HCT116 (cell line): ENCODE measurements around the gene OR51V1. TPM values are rescaled to one million over a fixed set of nuclear protein-coding genes. Genes with fewer than 3 reads are reported as not detected.
"Not testable (repeated sequence)": the region's sequence is repeated elsewhere in the genome, so short reads cannot be mapped to it uniquely, and the experiment has no call there.

ENCODE experiments used
- ATAC-seq: fragments of 200-7000 bp; cut with Tn5 transposase; 2 replicates; pipeline ENCODE4 v1.9.1; 2020; ENCODE audit warnings: mild to moderate bottlenecking, moderate library complexity
- Bru-seq: library from RNA; stranded (reverse); fragments of 400-500 nt; gene quantifications from one replicate; lab custom pipeline; 2021; lab: Mats Ljungman, UMichigan
- BruChase-seq, 2 experiments: library from RNA; stranded (reverse); fragments of 400-500 nt; gene quantifications; one replicate each; lab custom pipeline; 2021; lab: Mats Ljungman, UMichigan
- BruUV-seq: library from RNA; stranded (reverse); fragments of 400-500 nt; replicated peaks from 2 replicates; lab custom pipeline; 2021; lab: Mats Ljungman, UMichigan
- CTCF ChIA-PET: fragments of 300-600 bp; sonication (Branson Sonifier 250); formaldehyde crosslinking; loops from one replicate; lab custom pipeline; 2021; ENCODE audit warnings: antibody characterized with exemption; lab: Charles Lee
- POLR2A ChIA-PET: fragments of 300-600, 350-600 bp; sonication (Branson Sonifier 250); formaldehyde crosslinking; loops from one replicate; lab custom pipeline; 2021; ENCODE audit warnings: antibody characterized with exemption; lab: Charles Lee
- RAD21 ChIA-PET, 2 experiments: fragments of 300-600 bp; sonication (Branson Sonifier 250); formaldehyde crosslinking; loops; one replicate each; lab custom pipeline; 2023; ENCODE audit warnings: low total read pairs in 2 of 2; ENCODE audit not compliant: uncharacterized antibody in 2 of 2, unreplicated experiment in 2 of 2, low non-redundant PET in 1 of 2; lab: Charles Lee
- DNase-seq: peaks from one replicate; pipeline ENCODE4 v3.0.0-alpha.2; 2010; ENCODE audit warnings: low read depth, low spot score
- H2AFZ ChIP-seq: fragments of 200-600 bp; shearing (Covaris generic), sonication (generic); 2 replicates; pipeline ENCODE4 v1.6.1; 2017; ENCODE audit warnings: low read depth, mixed run types, mixed read lengths, antibody characterized with exemption, low read length; ENCODE audit not compliant: poor library complexity, severe bottlenecking
- H3K27ac ChIP-seq: 2 replicates; pipeline ENCODE4 v1.5.1; 2012; ENCODE audit warnings: low read depth, low read length
- H3K27me3 ChIP-seq: fragments of 200-600 bp; sonication (generic); 2 replicates; pipeline ENCODE4 v1.6.1; 2016; ENCODE audit warnings: mixed run types, low read length, mixed read lengths; ENCODE audit not compliant: insufficient read depth
- H3K36me3 ChIP-seq, 2 experiments: fragments of 200-500 bp in 1 of 2; fragments of 200-600 bp in 1 of 2; sonication (Bioruptor generic) in 1 of 2; sonication (generic) in 1 of 2; 2 replicates each; pipeline versions ENCODE4 v1.5.1 to v1.6.1; 2014 to 2016; ENCODE audit warnings: low read length in 2 of 2, inconsistent platforms in 1 of 2, mixed read lengths in 1 of 2, mixed run types in 1 of 2; ENCODE audit not compliant: insufficient read depth in 2 of 2, control insufficient read depth in 1 of 2
- H3K4me1 ChIP-seq, 2 experiments: fragments of 200-600 bp in 1 of 2; sonication (generic) in 1 of 2; 2 replicates each; pipeline versions ENCODE4 v1.5.1 to v1.6.1; 2012 to 2017; ENCODE audit warnings: low read length in 2 of 2, inconsistent platforms in 1 of 2, mild to moderate bottlenecking in 1 of 2, mixed read lengths in 1 of 2, mixed run types in 1 of 2, moderate library complexity in 1 of 2; ENCODE audit not compliant: insufficient read depth in 2 of 2, control insufficient read depth in 1 of 2
- H3K4me2 ChIP-seq: fragments of 200-600 bp; sonication (generic); 2 replicates; pipeline ENCODE4 v1.6.1; 2017; ENCODE audit warnings: mixed run types, low read length, mixed read lengths
- H3K4me3 ChIP-seq, 2 experiments: fragments of 200-600 bp in 1 of 2; sonication (generic) in 1 of 2; replicated peaks in 1 of 2; 2 replicates each; pipeline ENCODE4 v1.5.1; 2011 to 2016; ENCODE audit warnings: low read length in 2 of 2, control low read depth in 1 of 2, low read depth in 1 of 2, mild to moderate bottlenecking in 1 of 2, mixed read lengths in 1 of 2, mixed run types in 1 of 2
- H3K79me2 ChIP-seq: fragments of 200-600 bp; sonication (generic); 2 replicates; pipeline ENCODE4 v1.6.1; 2017; ENCODE audit warnings: mild to moderate bottlenecking, mixed run types, low read length, moderate library complexity, mixed read lengths; ENCODE audit not compliant: insufficient read depth
- H3K9ac ChIP-seq: fragments of 200-600 bp; sonication (generic); 2 replicates; pipeline ENCODE4 v1.6.1; 2016; ENCODE audit warnings: low read length, mixed read lengths
- H3K9me2 ChIP-seq: fragments of 200-600 bp; sonication (generic), shearing (Covaris generic); 2 replicates; pipeline ENCODE4 v1.6.1; 2017; ENCODE audit warnings: mixed run types, mild to moderate bottlenecking, moderate library complexity; ENCODE audit not compliant: insufficient read depth
- H3K9me3 ChIP-seq, 2 experiments: fragments of 200-500 bp in 1 of 2; fragments of 200-600 bp in 1 of 2; sonication (Bioruptor generic) in 1 of 2; sonication (generic) in 1 of 2; 2 replicates each; pipeline ENCODE4 v1.6.1; 2014 to 2017; ENCODE audit warnings: low read length in 2 of 2, mixed read lengths in 2 of 2, inconsistent platforms in 1 of 2, low read depth in 1 of 2, mild to moderate bottlenecking in 1 of 2, mixed run types in 1 of 2, moderate library complexity in 1 of 2; ENCODE audit not compliant: control insufficient read depth in 1 of 2, insufficient read depth in 1 of 2
- H4K20me1 ChIP-seq: fragments of 200-600 bp; sonication (generic), shearing (Covaris generic); 2 replicates; pipeline ENCODE4 v1.6.1; 2017; ENCODE audit warnings: mixed run types, mild to moderate bottlenecking, moderate library complexity; ENCODE audit not compliant: insufficient read depth
- CEBPB ChIP-seq: IDR thresholded peaks from 2 replicates; pipeline ENCODE4 v1.6.1; 2012; ENCODE audit warnings: low read depth
- FOSL1 ChIP-seq: IDR thresholded peaks from 2 replicates; pipeline ENCODE4 v1.6.1; 2012; ENCODE audit warnings: low read depth
- TCF7L2 ChIP-seq: IDR thresholded peaks from 2 replicates; pipeline ENCODE4 v1.7.0; 2011; ENCODE audit warnings: borderline replicate concordance, inconsistent platforms; ENCODE audit not compliant: insufficient read depth, insufficient read length; ENCODE audit errors: extremely low read depth
- intact Hi-C: fragments of 100-400 bp; cut with micrococcal nuclease; formaldehyde crosslinking; loops from 2 replicates; pipeline ENCODE4 v1.10.0; 2022
- long read RNA-seq: library from polyadenylated mRNA; unstranded; transcript quantifications from one replicate; pipeline ENCODE4 v2.0.0, GENCODE V29; 2021; ENCODE audit not compliant: unreplicated experiment
- polyA plus RNA-seq: library from polyadenylated mRNA; unstranded; fragments of >200 nt; gene quantifications from 2 replicates; pipeline ENCODE4 v1.2.1, GENCODE V29; 2012; ENCODE audit warnings: missing spikeins
- total RNA-seq: library from RNA; stranded (reverse); gene quantifications from one replicate; pipeline ENCODE4 v1.2.1, GENCODE V29; 2021; ENCODE audit not compliant: unreplicated experiment
- TF ChIP-seq, protein P1 (sequence below): IDR thresholded peaks from 2 replicates; pipeline ENCODE4 v1.6.1; 2011; ENCODE audit warnings: mild to moderate bottlenecking, low read length, moderate library complexity; ENCODE audit not compliant: insufficient replicate concordance; ENCODE audit errors: extremely low read depth

Gene OR51V1
- not detected for total RNA-seq
- polyA plus RNA-seq, result not detected in 2 replicates
- not detected for Bru-seq, nascent RNA
- BruChase-seq, experiment 1, labeled RNA remaining after a 6-hour chase, result not detected
- BruChase-seq, experiment 2, labeled RNA remaining after a 2-hour chase, result not detected
- long read RNA-seq, result 0 reads

GRCh38 chr11:5200582-5200981 is at the start of gene OR51V1:
Gene OR51V1, minus strand, starts transcription at chr11:5200682. Its CDS starts 0 bp downstream, at chr11:5200682.
- Histone ChIP-seq H4K20me1 (no peaks in the 10 kb centered on the region), H3K9ac (no peak within 1 kb of the TSS), H3K4me1 (no peaks in the 10 kb centered on the region), H3K4me2 (no peak within 1 kb of the TSS), H3K79me2 (no peaks in the 10 kb centered on the region), H3K27ac (no peak within 1 kb of the TSS), H3K9me2 (no peaks in the 10 kb centered on the region), H3K9me3 (no peaks in the 10 kb centered on the region), H3K36me3 (no peaks in the 10 kb centered on the region), H3K4me3 (no peak within 1 kb of the TSS), H2AFZ (no peak within 1 kb of the TSS), H3K27me3 (peaks cover 48% of the 10 kb centered on the region)
- ATAC-seq, result no peak
- ChIA-PET RAD21 (no interaction called here), CTCF (no interaction called here), POLR2A (no interaction called here)
- TF ChIP-seq FOSL1 (no peak), CEBPB (no peak), TCF7L2 (no peak)
- TF ChIP-seq, protein P1, sequence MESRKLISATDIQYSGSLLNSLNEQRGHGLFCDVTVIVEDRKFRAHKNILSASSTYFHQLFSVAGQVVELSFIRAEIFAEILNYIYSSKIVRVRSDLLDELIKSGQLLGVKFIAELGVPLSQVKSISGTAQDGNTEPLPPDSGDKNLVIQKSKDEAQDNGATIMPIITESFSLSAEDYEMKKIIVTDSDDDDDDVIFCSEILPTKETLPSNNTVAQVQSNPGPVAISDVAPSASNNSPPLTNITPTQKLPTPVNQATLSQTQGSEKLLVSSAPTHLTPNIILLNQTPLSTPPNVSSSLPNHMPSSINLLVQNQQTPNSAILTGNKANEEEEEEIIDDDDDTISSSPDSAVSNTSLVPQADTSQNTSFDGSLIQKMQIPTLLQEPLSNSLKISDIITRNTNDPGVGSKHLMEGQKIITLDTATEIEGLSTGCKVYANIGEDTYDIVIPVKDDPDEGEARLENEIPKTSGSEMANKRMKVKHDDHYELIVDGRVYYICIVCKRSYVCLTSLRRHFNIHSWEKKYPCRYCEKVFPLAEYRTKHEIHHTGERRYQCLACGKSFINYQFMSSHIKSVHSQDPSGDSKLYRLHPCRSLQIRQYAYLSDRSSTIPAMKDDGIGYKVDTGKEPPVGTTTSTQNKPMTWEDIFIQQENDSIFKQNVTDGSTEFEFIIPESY, result no peak
- BruUV-seq, result no TSS peak
- intact Hi-C loops, result loop anchor here (10.0 kb wide), 1 partner anchor 354 kb away; no protein-coding TSS in a partner anchor
- no peak for DNase-seq

GRCh38 chr11:5249807-5250396 is 49.4 kb upstream of the OR51V1 start, which contains the start of gene HBG1:
Gene HBG1, minus strand, starts transcription at chr11:5249857. Its CDS starts 53 bp downstream, at chr11:5249804.
- H3K9me2 ChIP-seq, DNase-seq, H3K4me1 ChIP-seq, POLR2A ChIA-PET, H3K9me3 ChIP-seq, H2AFZ ChIP-seq, H3K4me2 ChIP-seq, ATAC-seq, H3K4me3 ChIP-seq, intact Hi-C loops, RAD21 ChIA-PET, H3K79me2 ChIP-seq, H3K36me3 ChIP-seq, CTCF ChIA-PET, BruUV-seq, H3K27ac ChIP-seq, H4K20me1 ChIP-seq, H3K9ac ChIP-seq: not testable (repeated sequence)
- peaks cover 44% of the 10 kb centered on the region for H3K27me3 ChIP-seq

GRCh38 chr11:5248498-5248897 is 48.0 kb upstream of the OR51V1 start:
- BruUV-seq, result not testable (repeated sequence)

More at GRCh38 chr11:5248498-5248897, 48.0 kb upstream of the OR51V1 start:
- H3K27ac ChIP-seq, H3K79me2 ChIP-seq, H3K9me3 ChIP-seq, H2AFZ ChIP-seq, CTCF ChIA-PET, DNase-seq, H3K4me1 ChIP-seq, H3K4me2 ChIP-seq, intact Hi-C loops, RAD21 ChIA-PET, H3K9me2 ChIP-seq, H3K9ac ChIP-seq, ATAC-seq, POLR2A ChIA-PET, H3K36me3 ChIP-seq, H4K20me1 ChIP-seq, H3K4me3 ChIP-seq: not testable (repeated sequence)
- peaks cover 54% of the 10 kb centered on the region for H3K27me3 ChIP-seq
